WTC11 (cell line): ENCODE measurements around the gene CD101.

Experiments used
- EMX1 ChIP-seq: fragments of 250-450 bp; sonication (Bioruptor Pico); IDR thresholded peaks from 2 replicates; pipeline ENCODE4 v1.8.0; 2021; ENCODE audit warnings: mild to moderate bottlenecking
- ETV6 ChIP-seq: sonication (generic); formaldehyde crosslinking; IDR thresholded peaks from 2 replicates; pipeline ENCODE4 v1.8.1; 2022; ENCODE audit warnings: mild to moderate bottlenecking, missing genetic modification reagents
- JUN ChIP-seq: sonication (generic); formaldehyde crosslinking; IDR thresholded peaks from 2 replicates; pipeline ENCODE4 v1.8.0; 2023; ENCODE audit warnings: mild to moderate bottlenecking, missing genetic modification reagents
- KAT7 ChIP-seq: sonication (generic); formaldehyde crosslinking; IDR thresholded peaks from 2 replicates; pipeline ENCODE4 v1.8.1; 2023; ENCODE audit warnings: missing genetic modification reagents, mild to moderate bottlenecking, borderline replicate concordance
- NFE2L1 ChIP-seq: sonication (generic); formaldehyde crosslinking; IDR thresholded peaks from 2 replicates; pipeline ENCODE4 v1.8.1; 2023; ENCODE audit warnings: missing genetic modification reagents
- TCF7 ChIP-seq: sonication (generic); formaldehyde crosslinking; IDR thresholded peaks from 2 replicates; pipeline ENCODE4 v1.8.0; 2022; ENCODE audit warnings: mild to moderate bottlenecking, low read depth, missing genetic modification reagents, moderate library complexity
- TEAD4 ChIP-seq: sonication (generic); formaldehyde crosslinking; IDR thresholded peaks from 2 replicates; pipeline ENCODE4 v1.8.0; 2022; ENCODE audit warnings: mild to moderate bottlenecking, missing genetic modification reagents
- ZNF671 ChIP-seq: fragments of 250-450 bp; sonication (Bioruptor Pico); IDR thresholded peaks from 2 replicates; pipeline ENCODE4 v1.8.0; 2021; ENCODE audit warnings: mild to moderate bottlenecking
- TF ChIP-seq, protein P1 (sequence below): sonication (generic); formaldehyde crosslinking; IDR thresholded peaks from 2 replicates; pipeline ENCODE4 v1.8.0; 2022; ENCODE audit warnings: missing genetic modification reagents
- TF ChIP-seq, protein P2 (sequence below): fragments of 200-600 bp; IDR thresholded peaks from 2 replicates; pipeline ENCODE4 v1.8.0; 2022; ENCODE audit warnings: antibody characterized with exemption
- TF ChIP-seq, protein P3 (sequence below): sonication (generic); formaldehyde crosslinking; IDR thresholded peaks from 2 replicates; pipeline ENCODE4 v1.8.1; 2023; ENCODE audit warnings: mild to moderate bottlenecking, missing genetic modification reagents, moderate library complexity
- TF ChIP-seq, protein P4 (sequence below): sonication (generic); formaldehyde crosslinking; conservative IDR thresholded peaks from 2 replicates; pipeline ENCODE4 v1.8.1; 2022; ENCODE audit warnings: mild to moderate bottlenecking, missing genetic modification reagents
- TF ChIP-seq, protein P5 (sequence below): sonication (generic); formaldehyde crosslinking; IDR thresholded peaks from 2 replicates; pipeline ENCODE4 v1.8.1; 2023; ENCODE audit warnings: mild to moderate bottlenecking, missing genetic modification reagents
- TF ChIP-seq, protein P6 (sequence below): sonication (generic); formaldehyde crosslinking; IDR thresholded peaks from 2 replicates; pipeline ENCODE4 v1.8.0; 2022; ENCODE audit warnings: mild to moderate bottlenecking, missing genetic modification reagents

DNA sequence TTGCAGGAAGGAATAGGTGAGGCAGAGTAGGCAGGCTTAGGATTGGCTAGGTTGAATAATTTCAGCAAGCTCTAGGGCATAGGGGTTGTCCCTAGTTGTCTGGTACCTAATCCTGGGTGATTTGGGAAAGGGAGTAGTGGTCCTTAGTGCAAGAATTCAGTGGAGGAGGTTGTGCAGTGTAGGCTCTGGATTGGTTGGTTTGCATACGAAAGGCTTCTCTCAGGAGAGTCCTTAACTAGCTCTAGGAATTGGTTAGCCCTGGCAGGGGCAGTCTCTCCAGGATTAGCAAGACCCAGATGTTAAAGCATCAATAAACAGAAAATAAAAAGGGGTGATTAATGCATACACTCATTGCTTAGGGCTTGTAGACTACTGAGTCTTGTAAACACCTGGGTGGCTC lies 9.6 kb upstream of the CD101 start:
- TF ChIP-seq KAT7 (CRISPR knock-in tag) (no peak), JUN (no peak), EMX1 (CRISPR knock-in tag) (no peak), TCF7 (CRISPR knock-in tag) (no peak), ZNF671 (CRISPR knock-in tag) (no peak), ETV6 (no peak), TEAD4 (no peak), NFE2L1 (no peak)
- TF ChIP-seq, protein P1, sequence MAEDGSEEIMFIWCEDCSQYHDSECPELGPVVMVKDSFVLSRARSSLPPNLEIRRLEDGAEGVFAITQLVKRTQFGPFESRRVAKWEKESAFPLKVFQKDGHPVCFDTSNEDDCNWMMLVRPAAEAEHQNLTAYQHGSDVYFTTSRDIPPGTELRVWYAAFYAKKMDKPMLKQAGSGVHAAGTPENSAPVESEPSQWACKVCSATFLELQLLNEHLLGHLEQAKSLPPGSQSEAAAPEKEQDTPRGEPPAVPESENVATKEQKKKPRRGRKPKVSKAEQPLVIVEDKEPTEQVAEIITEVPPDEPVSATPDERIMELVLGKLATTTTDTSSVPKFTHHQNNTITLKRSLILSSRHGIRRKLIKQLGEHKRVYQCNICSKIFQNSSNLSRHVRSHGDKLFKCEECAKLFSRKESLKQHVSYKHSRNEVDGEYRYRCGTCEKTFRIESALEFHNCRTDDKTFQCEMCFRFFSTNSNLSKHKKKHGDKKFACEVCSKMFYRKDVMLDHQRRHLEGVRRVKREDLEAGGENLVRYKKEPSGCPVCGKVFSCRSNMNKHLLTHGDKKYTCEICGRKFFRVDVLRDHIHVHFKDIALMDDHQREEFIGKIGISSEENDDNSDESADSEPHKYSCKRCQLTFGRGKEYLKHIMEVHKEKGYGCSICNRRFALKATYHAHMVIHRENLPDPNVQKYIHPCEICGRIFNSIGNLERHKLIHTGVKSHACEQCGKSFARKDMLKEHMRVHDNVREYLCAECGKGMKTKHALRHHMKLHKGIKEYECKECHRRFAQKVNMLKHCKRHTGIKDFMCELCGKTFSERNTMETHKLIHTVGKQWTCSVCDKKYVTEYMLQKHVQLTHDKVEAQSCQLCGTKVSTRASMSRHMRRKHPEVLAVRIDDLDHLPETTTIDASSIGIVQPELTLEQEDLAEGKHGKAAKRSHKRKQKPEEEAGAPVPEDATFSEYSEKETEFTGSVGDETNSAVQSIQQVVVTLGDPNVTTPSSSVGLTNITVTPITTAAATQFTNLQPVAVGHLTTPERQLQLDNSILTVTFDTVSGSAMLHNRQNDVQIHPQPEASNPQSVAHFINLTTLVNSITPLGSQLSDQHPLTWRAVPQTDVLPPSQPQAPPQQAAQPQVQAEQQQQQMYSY (CRISPR knock-in tag): no peak
- TF ChIP-seq, protein P2, sequence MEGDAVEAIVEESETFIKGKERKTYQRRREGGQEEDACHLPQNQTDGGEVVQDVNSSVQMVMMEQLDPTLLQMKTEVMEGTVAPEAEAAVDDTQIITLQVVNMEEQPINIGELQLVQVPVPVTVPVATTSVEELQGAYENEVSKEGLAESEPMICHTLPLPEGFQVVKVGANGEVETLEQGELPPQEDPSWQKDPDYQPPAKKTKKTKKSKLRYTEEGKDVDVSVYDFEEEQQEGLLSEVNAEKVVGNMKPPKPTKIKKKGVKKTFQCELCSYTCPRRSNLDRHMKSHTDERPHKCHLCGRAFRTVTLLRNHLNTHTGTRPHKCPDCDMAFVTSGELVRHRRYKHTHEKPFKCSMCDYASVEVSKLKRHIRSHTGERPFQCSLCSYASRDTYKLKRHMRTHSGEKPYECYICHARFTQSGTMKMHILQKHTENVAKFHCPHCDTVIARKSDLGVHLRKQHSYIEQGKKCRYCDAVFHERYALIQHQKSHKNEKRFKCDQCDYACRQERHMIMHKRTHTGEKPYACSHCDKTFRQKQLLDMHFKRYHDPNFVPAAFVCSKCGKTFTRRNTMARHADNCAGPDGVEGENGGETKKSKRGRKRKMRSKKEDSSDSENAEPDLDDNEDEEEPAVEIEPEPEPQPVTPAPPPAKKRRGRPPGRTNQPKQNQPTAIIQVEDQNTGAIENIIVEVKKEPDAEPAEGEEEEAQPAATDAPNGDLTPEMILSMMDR: no peak
- TF ChIP-seq, protein P3, sequence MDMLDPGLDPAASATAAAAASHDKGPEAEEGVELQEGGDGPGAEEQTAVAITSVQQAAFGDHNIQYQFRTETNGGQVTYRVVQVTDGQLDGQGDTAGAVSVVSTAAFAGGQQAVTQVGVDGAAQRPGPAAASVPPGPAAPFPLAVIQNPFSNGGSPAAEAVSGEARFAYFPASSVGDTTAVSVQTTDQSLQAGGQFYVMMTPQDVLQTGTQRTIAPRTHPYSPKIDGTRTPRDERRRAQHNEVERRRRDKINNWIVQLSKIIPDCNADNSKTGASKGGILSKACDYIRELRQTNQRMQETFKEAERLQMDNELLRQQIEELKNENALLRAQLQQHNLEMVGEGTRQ (CRISPR knock-in tag): no peak
- TF ChIP-seq, protein P4, sequence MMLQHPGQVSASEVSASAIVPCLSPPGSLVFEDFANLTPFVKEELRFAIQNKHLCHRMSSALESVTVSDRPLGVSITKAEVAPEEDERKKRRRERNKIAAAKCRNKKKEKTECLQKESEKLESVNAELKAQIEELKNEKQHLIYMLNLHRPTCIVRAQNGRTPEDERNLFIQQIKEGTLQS (CRISPR knock-in tag): no peak
- TF ChIP-seq, protein P5, sequence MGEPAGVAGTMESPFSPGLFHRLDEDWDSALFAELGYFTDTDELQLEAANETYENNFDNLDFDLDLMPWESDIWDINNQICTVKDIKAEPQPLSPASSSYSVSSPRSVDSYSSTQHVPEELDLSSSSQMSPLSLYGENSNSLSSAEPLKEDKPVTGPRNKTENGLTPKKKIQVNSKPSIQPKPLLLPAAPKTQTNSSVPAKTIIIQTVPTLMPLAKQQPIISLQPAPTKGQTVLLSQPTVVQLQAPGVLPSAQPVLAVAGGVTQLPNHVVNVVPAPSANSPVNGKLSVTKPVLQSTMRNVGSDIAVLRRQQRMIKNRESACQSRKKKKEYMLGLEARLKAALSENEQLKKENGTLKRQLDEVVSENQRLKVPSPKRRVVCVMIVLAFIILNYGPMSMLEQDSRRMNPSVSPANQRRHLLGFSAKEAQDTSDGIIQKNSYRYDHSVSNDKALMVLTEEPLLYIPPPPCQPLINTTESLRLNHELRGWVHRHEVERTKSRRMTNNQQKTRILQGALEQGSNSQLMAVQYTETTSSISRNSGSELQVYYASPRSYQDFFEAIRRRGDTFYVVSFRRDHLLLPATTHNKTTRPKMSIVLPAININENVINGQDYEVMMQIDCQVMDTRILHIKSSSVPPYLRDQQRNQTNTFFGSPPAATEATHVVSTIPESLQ (CRISPR knock-in tag): no peak
- TF ChIP-seq, protein P6, sequence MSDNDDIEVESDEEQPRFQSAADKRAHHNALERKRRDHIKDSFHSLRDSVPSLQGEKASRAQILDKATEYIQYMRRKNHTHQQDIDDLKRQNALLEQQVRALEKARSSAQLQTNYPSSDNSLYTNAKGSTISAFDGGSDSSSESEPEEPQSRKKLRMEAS (CRISPR knock-in tag): no peak
